SK-N-SH (cell line): ENCODE measurements around the gene NSD1. TPM values are rescaled to one million over a fixed set of nuclear protein-coding genes. Genes with fewer than 3 reads are reported as not detected.

Experiments
- CTCF ChIA-PET: fragments of 300-600, 350-600 bp; formaldehyde crosslinking; extraction: SDS; loops from one replicate; lab custom pipeline; 2021; lab: Yijun Ruan, JAX
- POLR2A ChIA-PET: fragments of 350-600 bp; sonication (Branson Sonifier 250); formaldehyde crosslinking; extraction: SDS; loops from one replicate; lab custom pipeline; 2020; ENCODE audit warnings: antibody characterized with exemption, inconsistent platforms; lab: Yijun Ruan, JAX
- DNase-seq: peaks from one replicate; pipeline ENCODE4 v3.0.0; 2012
- H2AFZ ChIP-seq: fragments of 200-600 bp; sonication (generic); 2 replicates; pipeline ENCODE4 v1.8.1; 2016; ENCODE audit warnings: antibody characterized with exemption, mild to moderate bottlenecking, low read depth
- H3F3A ChIP-seq: fragments of 200-600 bp; sonication (generic); replicated peaks from 2 replicates; pipeline ENCODE3; 2016; ENCODE audit warnings: antibody characterized with exemption, mild to moderate bottlenecking; ENCODE audit not compliant: insufficient read depth
- H3K27ac ChIP-seq, 2 experiments: fragments of 200-500 bp in 1 of 2; fragments of 200-600 bp in 1 of 2; sonication (Bioruptor generic) in 1 of 2; sonication (generic), shearing (Covaris generic) in 1 of 2; 2 replicates each; pipeline versions ENCODE4 v1.5.1 to v1.6.1; 2014 to 2016; ENCODE audit warnings: low read depth in 2 of 2, inconsistent platforms in 1 of 2, low read length in 1 of 2, mild to moderate bottlenecking in 1 of 2, mixed read lengths in 1 of 2
- H3K27me3 ChIP-seq: fragments of 200-600 bp; sonication (generic), shearing (Covaris generic); 2 replicates; pipeline ENCODE4 v1.6.1; 2016; ENCODE audit warnings: mixed run types; ENCODE audit not compliant: insufficient read depth
- H3K36me3 ChIP-seq, 2 experiments: fragments of 200-500 bp in 1 of 2; fragments of 200-600 bp in 1 of 2; sonication (Bioruptor generic) in 1 of 2; sonication (generic) in 1 of 2; replicated peaks in 1 of 2; 2 replicates each; pipeline versions ENCODE3 to v1.5.1; 2014 to 2016; ENCODE audit warnings: low read length in 1 of 2, mild to moderate bottlenecking in 1 of 2; ENCODE audit not compliant: insufficient read depth in 2 of 2, control insufficient read depth in 1 of 2
- H3K4me1 ChIP-seq, 2 experiments: fragments of 200-500 bp in 1 of 2; fragments of 200-600 bp in 1 of 2; sonication (Bioruptor generic) in 1 of 2; sonication (generic), shearing (Covaris generic) in 1 of 2; 2 replicates each; pipeline versions ENCODE4 v1.5.1 to v1.6.1; 2014 to 2016; ENCODE audit warnings: low read depth in 1 of 2, low read length in 1 of 2, mixed run types in 1 of 2; ENCODE audit not compliant: insufficient read depth in 2 of 2, control insufficient read depth in 1 of 2
- H3K4me2 ChIP-seq: fragments of 200-600 bp; sonication (generic), shearing (Covaris generic); 2 replicates; pipeline ENCODE4 v1.6.1; 2017; ENCODE audit warnings: mixed run types
- H3K4me3 ChIP-seq, 2 experiments: fragments of 200-500 bp in 1 of 2; fragments of 200-600 bp in 1 of 2; sonication (Bioruptor generic) in 1 of 2; sonication (generic), shearing (Covaris generic) in 1 of 2; 2 replicates each; pipeline versions ENCODE4 v1.5.1 to v1.8.1; 2014 to 2016; ENCODE audit warnings: low read depth in 2 of 2, inconsistent platforms in 1 of 2, low read length in 1 of 2, mild to moderate bottlenecking in 1 of 2, mixed read lengths in 1 of 2, moderate library complexity in 1 of 2
- H3K79me2 ChIP-seq: fragments of 200-600 bp; sonication (generic); 2 replicates; pipeline ENCODE4 v1.8.1; 2017; ENCODE audit warnings: mild to moderate bottlenecking; ENCODE audit not compliant: insufficient read depth
- H3K9ac ChIP-seq: fragments of 200-600 bp; sonication (generic); 2 replicates; pipeline ENCODE4 v1.6.1; 2017; ENCODE audit warnings: mixed run types
- H3K9me2 ChIP-seq: fragments of 200-600 bp; sonication (generic); 2 replicates; pipeline ENCODE4 v1.6.1; 2017; ENCODE audit warnings: mixed run types
- H3K9me3 ChIP-seq: fragments of 200-600 bp; sonication (generic); 2 replicates; pipeline ENCODE4 v1.6.1; 2017; ENCODE audit warnings: mixed run types, mild to moderate bottlenecking, moderate library complexity
- H4K20me1 ChIP-seq: fragments of 200-600 bp; sonication (generic); 2 replicates; pipeline ENCODE4 v1.6.1; 2017; ENCODE audit warnings: mild to moderate bottlenecking, mixed run types; ENCODE audit not compliant: insufficient read depth
- CHD2 ChIP-seq: fragments of 150-350 bp; IDR thresholded peaks from 2 replicates; pipeline ENCODE4 v1.6.1; 2018; ENCODE audit warnings: low read length; ENCODE audit not compliant: partially characterized antibody
- EP300 ChIP-seq, 2 experiments: IDR thresholded peaks; 2 replicates each; pipeline versions ENCODE4 v1.4.0 to v1.6.1; 2012; ENCODE audit warnings: borderline replicate concordance in 1 of 2, low read depth in 1 of 2, low read length in 1 of 2
- FOSL2 ChIP-seq: IDR thresholded peaks from 2 replicates; pipeline ENCODE4 v1.4.0; 2012; ENCODE audit warnings: low read depth, mild to moderate bottlenecking, moderate library complexity, borderline replicate concordance
- GABPA ChIP-seq: IDR thresholded peaks from 2 replicates; pipeline ENCODE4 v1.4.0; 2012; ENCODE audit warnings: low read depth, mild to moderate bottlenecking
- GATA2 ChIP-seq: sonication (generic); formaldehyde crosslinking; IDR thresholded peaks from 2 replicates; pipeline ENCODE4 v1.5.0; 2020; ENCODE audit warnings: mild to moderate bottlenecking, missing genetic modification reagents
- IRF3 ChIP-seq: fragments of 150-350 bp; IDR thresholded peaks from 2 replicates; pipeline ENCODE4 v1.6.1; 2016; ENCODE audit warnings: mild to moderate bottlenecking, low read depth, low read length
- JUND ChIP-seq: IDR thresholded peaks from 2 replicates; pipeline ENCODE4 v1.4.0; 2012
- MAX ChIP-seq: IDR thresholded peaks from 2 replicates; pipeline ENCODE4 v1.4.0; 2012; ENCODE audit warnings: low read depth
- MXI1 ChIP-seq: IDR thresholded peaks from 2 replicates; pipeline ENCODE4 v1.6.1; 2012; ENCODE audit warnings: mild to moderate bottlenecking, low read depth, low read length, improper control_type of control experiment
- NFIC ChIP-seq: IDR thresholded peaks from 2 replicates; pipeline ENCODE4 v1.4.0; 2012; ENCODE audit warnings: borderline replicate concordance
- RAD21 ChIP-seq: IDR thresholded peaks from 2 replicates; pipeline ENCODE4 v1.6.1; 2012; ENCODE audit warnings: mild to moderate bottlenecking, low read length
- RCOR1 ChIP-seq: fragments of 150-350 bp; IDR thresholded peaks from 2 replicates; pipeline ENCODE4 v1.6.1; 2017; ENCODE audit warnings: antibody characterized with exemption, low read length
- SIN3A ChIP-seq: IDR thresholded peaks from 2 replicates; pipeline ENCODE4 v1.6.1; 2012; ENCODE audit warnings: low read depth, mild to moderate bottlenecking, low read length, moderate library complexity, borderline replicate concordance
- SMC3 ChIP-seq: IDR thresholded peaks from 2 replicates; pipeline ENCODE4 v1.6.1; 2012; ENCODE audit warnings: low read depth, low read length, improper control_type of control experiment
- TAF1 ChIP-seq: IDR thresholded peaks from 2 replicates; pipeline ENCODE4 v1.6.1; 2012; ENCODE audit warnings: low read depth, mild to moderate bottlenecking, low read length, moderate library complexity, borderline replicate concordance
- TCF12 ChIP-seq: IDR thresholded peaks from 2 replicates; pipeline ENCODE4 v1.4.0; 2012
- YY1 ChIP-seq: IDR thresholded peaks from 2 replicates; pipeline ENCODE4 v1.4.0; 2012; ENCODE audit warnings: low read depth, mild to moderate bottlenecking
- WGBS: methylation state at CpG from one replicate; pipeline ENCODE4 v1.1.6; 2017; ENCODE audit warnings: low lambda C conversion rate; 5-methylcytosine and 5-hydroxymethylcytosine counted together
- polyA plus RNA-seq, 3 experiments: library from polyadenylated mRNA; depleted of rRNA; stranded (reverse); fragments of >200 nt; gene quantifications; 2 replicates each; pipeline ENCODE4 v1.2.3, GENCODE V29; 2012
- TF ChIP-seq, protein P1 (sequence below): IDR thresholded peaks from 2 replicates; pipeline ENCODE4 v1.4.0; 2012; ENCODE audit warnings: low read depth, borderline replicate concordance

The NSD1 gene
- polyA plus RNA-seq, 1 of the 3 experiments (the other 2 are of a cell fraction) = 6.7 TPM

- no peaks in the 10 kb centered on the region for H4K20me1 ChIP-seq
- H3K4me2 ChIP-seq = no peak overlapping the region
- no peak overlapping the region for H3K4me3 ChIP-seq
- H3K9me2 ChIP-seq = no peaks in the 10 kb centered on the region
- ChIA-PET POLR2A (no interaction called here), CTCF (interaction anchor here (0.6 to 4.4 kb wide), 6 partner anchors 10 to 56 kb away, joined by 3 to 23 read pairs (median 3); no protein-coding TSS in a partner anchor)
- no peak overlapping the region for H3K9ac ChIP-seq
- TF ChIP-seq MXI1 (no peak), GATA2 (no peak), SIN3A (no peak), FOSL2 (no peak), CHD2 (no peak), GABPA (no peak), TCF12 (no peak), NFIC (no peak), MAX (no peak), TAF1 (no peak), YY1 (no peak), RCOR1 (no peak), EP300 (IDR thresholded peaks at IDR 0.05; ENCODE audit: borderline replicate concordance in 1 of 2, low read depth in 1 of 2, low read length in 1 of 2) (no peak), IRF3 (no peak), RAD21 (no peak), JUND (no peak), SMC3 (no peak)
- TF ChIP-seq, protein P1, sequence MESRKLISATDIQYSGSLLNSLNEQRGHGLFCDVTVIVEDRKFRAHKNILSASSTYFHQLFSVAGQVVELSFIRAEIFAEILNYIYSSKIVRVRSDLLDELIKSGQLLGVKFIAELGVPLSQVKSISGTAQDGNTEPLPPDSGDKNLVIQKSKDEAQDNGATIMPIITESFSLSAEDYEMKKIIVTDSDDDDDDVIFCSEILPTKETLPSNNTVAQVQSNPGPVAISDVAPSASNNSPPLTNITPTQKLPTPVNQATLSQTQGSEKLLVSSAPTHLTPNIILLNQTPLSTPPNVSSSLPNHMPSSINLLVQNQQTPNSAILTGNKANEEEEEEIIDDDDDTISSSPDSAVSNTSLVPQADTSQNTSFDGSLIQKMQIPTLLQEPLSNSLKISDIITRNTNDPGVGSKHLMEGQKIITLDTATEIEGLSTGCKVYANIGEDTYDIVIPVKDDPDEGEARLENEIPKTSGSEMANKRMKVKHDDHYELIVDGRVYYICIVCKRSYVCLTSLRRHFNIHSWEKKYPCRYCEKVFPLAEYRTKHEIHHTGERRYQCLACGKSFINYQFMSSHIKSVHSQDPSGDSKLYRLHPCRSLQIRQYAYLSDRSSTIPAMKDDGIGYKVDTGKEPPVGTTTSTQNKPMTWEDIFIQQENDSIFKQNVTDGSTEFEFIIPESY = no peak
- no peak for DNase-seq
- H3K36me3 ChIP-seq = peaks cover 3 to 85% of the 10 kb centered on the region in 2 experiments
- H3F3A ChIP-seq = no peaks in the 10 kb centered on the region
- no peaks in the 10 kb centered on the region for H3K9me3 ChIP-seq
- H3K27me3 ChIP-seq = no peaks in the 10 kb centered on the region
- H3K4me1 ChIP-seq = no peaks in the 10 kb centered on the region
- no peaks in the 10 kb centered on the region; the same call in 1 of the 2 replicates for H3K79me2 ChIP-seq
- 92% methylated on average over 16 of the region's 16 CpGs for WGBS
- H2AFZ ChIP-seq = no peak overlapping the region
- H3K27ac ChIP-seq = no peak overlapping the region
Measured at GRCh38 chr5:177333420-177334154, 200.0 kb downstream of the NSD1 start.
